ENCODE measurements around the gene CNFN.
A peak's percentile ranks its signal among the peaks of the same experiment; 100 is the strongest.

CNFN gene, protein sequence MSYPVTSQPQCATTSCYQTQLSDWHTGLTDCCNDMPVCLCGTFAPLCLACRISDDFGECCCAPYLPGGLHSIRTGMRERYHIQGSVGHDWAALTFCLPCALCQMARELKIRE

DNA sequence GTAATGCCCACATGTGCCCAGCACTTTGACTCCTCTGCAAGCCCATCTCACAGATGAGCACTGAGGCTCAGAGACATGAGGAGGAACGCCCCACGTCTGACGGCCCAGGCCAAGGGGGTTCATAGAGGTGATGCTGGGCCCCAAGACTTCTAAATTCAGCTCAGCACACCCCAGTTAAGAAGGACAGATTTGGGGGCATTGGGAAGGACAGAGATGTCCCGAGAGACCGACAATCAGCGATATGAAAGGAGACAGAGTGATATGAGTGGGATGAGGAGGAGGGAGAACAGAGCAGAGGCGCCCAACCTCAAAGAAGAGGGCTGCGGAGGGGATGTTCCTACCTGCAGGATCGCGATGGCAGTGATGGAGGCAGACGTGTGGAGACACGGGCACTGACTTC lies at the start of gene CNFN:
TSS of gene CNFN (minus strand) at position 399 of the 400 bp plus-strand sequence. CDS start 1,260 bp downstream, outside the sequence.
- no peak for DNase-seq

DNA sequence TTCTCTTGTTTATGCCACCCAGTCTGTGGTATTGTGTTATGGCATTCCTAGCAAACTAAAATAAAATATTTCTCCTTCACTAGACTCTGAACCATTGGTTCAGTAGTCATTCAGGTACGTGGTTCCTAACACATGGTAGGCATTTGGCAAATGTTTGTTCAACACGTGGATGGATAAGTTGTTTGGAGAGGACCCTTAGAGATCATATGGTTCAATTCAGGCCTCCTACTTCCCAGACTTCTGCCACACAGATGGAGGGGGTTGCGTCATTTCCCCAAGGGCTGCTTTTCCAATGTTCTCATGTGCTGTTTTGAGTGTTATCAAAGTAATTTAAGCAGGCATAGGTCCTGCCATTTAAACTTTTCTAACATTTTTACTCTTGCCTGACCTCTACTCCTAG lies 45.9 kb upstream of the CNFN start:
- no peak for DNase-seq

DNA sequence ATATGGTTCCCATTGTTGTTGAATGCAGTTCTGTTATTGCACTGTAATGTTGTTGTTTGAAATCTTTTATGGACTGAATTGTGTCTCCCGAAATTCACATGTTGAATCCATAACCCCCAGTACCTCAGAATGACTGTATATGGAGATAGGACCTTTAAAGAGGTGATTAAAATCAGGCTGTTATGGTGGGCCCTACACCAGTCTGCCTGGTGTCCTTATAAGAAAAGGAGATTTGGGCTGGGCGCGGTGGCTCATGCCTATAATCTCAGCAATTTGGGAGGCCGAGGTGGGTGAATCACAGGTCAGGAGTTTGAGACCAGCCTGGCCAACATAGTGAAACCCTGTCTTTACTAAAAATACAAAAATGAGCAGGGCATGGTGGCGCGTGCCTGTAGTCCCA lies 45.2 kb upstream of the CNFN start:
- no peak for DNase-seq

DNA sequence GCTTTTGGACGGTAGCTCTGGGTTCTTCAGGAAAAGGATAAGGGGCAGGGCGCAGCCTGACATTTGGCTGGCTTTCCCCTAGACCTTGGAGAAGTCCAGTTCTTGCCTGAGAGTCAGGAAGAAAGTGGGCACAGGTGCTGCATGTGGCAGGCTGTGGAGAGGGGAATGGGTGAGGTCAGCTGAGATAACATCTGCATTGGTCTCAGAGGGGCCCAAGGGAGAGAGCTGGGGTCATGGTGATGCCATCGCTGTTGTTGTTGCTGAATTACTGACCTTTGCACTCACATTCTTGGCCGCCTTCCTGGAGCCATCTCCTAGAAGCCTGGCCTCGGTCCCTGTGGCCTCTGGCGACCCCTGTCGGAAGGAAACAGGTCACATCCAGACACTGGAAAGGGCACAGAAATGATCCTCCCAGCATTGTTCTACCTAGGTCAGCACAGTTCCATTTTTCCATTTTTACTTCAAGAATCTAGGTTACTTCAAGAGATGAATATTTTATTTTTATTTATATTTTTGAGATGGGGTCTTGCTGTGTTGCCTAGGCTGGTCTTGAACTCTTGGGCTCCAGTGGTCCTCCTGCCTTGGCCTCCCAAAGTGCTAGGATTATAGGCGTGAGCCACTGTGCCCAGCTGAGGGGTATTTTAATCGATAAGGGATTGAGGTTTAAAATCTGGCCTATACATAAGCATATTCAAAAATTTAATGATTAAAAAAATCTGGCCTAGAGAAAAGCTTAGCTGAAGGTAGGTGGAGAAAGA lies 43.6 kb upstream of the CNFN start:
- peak; percentile 64 for DNase-seq

DNA sequence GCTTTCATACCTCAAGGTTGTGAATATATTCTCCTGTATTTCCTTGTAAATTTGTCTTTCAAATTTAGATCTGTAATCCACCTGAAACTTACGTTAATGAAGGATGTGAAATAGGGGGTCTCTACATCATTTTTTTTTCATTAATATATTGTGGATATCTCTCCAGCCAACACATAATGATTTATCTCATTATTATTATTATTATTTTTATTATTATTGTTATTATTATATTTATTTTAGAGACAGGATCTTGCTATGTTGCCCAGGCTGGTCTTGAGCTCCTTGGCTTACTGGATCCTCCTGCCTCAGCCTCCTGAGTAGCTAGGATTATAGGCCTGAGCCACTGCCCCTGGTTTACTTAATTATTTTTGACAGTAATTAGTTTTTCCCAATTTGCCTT lies 41.4 kb upstream of the CNFN start:
- DNase-seq, result no peak

DNA sequence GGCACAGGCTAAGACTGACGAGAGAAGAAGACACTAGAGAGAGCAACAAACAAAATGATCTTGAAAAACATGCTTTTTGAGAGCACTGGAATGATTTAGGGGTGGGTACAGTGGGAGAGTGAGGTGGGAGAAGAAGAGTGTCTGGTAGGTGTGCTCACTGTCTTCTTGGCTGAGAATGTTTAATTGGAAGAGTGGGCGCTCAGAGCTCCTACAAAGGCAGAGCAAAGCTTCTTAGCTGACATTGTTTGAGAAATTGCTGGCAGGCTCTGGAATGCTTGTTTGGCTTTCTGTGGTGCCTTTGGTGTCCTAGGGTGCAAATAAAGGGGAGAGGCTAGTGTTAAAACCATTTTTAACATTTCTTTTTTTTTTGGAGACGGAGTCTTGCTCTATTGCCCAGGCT lies 38.6 kb upstream of the CNFN start:
- no peak for DNase-seq

DNA sequence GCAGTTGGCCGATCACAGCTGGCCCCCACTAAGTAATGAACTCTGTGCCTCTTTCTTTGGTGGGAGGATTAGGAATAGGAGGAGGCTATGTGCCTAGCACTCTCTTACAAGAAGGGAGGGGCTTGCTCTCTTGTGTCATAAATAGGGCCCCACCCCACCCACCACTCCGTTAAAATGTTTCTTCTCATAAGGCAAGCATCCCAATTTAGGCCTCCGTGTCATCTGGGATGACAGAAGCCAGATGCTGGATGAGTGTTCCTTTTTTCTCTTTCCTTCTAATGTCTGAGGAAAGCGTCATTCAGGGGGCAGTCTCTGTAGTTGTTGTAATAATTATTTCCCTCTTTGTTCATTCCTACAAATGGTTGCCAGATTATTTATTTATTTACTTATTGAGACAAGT lies 37.2 kb upstream of the CNFN start, which contains the start of gene LIPE:
TSS of gene LIPE (minus strand) at position 76 of the 400 bp plus-strand sequence. CDS start 239 bp downstream, outside the sequence.
- DNase-seq, result no peak

DNA sequence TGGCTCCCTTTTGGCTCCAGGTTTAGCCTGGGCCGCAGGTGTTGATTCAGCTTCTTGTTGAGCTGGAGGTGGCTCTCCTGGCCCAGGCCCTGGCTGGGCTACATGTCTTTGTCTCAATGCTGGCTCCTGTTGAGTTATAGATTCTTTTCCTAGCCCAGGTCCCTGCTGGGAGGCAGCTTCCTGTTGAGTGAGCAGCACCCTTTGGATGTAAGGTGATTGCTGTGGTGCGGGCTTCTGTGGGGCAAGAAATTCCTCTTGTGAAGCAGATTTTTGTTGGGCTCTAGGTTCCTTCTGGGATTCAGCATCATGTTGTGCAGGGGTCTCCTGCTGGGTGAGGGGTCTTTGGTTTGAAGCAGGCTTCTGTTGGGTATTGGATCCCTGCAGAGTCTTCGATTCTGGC lies 36.5 kb upstream of the CNFN start:
- no peak for DNase-seq

DNA sequence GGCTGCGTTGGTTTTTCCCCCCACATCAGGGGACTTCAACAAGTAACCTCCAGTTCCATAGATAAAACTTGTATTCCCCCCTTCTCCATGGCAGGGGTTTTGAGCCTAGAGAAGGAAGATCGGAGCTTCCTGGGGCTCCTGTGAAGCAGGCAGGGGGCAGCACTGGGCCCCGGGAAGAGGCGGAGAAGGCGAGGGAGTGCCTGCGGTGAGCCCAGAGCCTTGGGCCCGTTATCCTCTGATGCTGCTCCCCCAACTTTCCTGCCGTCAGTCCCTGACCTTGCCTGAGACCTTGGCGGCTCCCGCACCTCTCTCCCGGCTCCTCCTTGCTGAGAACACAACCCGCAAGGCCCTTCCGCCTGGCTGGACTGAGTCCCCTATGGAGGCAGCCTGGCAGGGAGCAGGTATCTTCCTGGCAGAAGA lies 34.6 kb upstream of the CNFN start:
- no peak for DNase-seq

DNA sequence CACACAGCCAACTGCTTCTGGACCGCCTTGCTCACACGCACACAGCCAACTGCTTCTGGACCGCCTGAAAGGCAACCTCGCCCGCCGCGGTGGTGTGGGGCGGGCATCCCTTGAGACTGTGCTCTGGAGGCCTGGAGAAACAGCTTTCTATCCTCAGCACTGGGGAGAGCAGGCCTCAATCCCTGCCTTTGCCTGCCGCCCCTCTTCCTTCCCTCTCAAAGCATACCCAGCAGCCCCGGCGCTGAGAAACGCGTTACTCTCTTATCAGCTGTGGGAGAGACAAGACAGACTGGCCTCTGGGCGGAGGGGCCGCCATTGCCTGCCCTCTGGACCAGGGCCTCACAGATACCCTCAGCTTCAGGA lies 34.2 kb upstream of the CNFN start:
- no peak for DNase-seq

DNA sequence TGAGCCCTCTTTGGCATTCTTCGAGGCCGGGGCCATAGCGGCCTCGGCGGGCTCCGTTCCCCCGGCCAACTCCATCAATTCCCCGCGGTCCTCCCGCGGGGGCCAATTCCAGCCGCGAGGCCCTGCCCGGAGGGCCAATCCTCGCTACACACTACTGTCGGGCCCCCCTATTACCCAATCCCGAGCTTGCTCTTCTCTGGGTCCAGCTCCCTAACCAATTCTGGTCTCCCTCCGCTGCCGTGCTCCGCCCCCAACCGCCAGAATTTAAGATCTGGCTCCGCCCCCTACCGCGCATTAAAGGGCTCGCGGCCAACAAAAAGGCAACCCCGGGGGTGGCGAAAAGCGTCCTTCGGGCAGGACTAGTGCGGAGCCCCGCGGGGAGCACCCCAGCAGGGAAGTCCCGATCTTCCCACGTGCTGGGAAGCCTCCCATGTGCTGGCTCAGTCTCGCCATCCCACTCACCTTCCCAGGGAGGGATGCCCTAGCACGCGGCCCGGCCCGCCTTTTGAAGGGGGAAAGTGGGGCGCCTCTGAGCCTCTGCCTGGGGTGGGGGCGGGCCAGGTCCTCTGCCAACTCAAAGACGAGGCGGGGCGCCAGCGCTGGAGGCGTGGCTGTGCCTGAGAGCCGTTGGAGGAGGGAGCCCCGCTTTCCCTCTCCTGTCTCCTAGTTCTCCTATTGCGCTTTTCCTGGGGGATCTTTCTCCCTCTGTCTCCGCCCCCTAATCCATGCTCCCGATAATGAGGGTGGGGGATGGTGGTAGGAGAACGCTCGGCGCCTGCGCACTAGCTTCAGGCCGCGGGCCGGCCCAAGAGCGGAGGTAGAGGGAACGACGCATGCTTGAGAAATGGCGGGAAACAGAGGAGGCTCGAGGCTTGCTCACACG lies 33.6 kb upstream of the CNFN start:
- DNase-seq, result peak; percentile 93

DNA sequence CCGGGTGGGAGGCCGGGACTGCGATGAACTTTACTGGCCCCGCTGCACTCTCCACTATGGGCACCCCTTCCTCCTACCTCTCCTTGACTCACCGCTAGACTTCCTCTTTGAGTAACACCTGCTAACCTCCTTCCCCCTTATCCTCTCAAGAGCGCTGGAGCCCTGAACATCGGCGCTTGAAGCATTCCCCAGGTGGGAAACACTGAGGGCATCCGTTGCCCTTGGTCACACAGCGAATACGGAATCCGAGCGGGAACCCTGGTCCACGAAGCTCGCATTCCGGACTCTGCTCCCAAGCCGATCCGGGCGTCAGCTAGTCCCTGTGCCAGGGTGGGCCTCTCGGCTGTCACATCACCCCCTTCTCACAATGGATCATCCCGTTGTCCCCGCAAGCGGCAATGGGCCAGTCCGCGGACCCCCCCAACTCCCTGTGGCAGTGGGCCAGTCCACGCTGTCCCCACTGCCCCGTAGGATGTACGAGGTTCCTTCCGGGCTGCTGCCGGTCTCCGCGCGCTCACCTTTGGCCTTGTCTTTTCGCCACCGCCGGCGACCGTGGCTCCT lies 32.9 kb upstream of the CNFN start:
- DNase-seq, result peak; percentile 49

DNA sequence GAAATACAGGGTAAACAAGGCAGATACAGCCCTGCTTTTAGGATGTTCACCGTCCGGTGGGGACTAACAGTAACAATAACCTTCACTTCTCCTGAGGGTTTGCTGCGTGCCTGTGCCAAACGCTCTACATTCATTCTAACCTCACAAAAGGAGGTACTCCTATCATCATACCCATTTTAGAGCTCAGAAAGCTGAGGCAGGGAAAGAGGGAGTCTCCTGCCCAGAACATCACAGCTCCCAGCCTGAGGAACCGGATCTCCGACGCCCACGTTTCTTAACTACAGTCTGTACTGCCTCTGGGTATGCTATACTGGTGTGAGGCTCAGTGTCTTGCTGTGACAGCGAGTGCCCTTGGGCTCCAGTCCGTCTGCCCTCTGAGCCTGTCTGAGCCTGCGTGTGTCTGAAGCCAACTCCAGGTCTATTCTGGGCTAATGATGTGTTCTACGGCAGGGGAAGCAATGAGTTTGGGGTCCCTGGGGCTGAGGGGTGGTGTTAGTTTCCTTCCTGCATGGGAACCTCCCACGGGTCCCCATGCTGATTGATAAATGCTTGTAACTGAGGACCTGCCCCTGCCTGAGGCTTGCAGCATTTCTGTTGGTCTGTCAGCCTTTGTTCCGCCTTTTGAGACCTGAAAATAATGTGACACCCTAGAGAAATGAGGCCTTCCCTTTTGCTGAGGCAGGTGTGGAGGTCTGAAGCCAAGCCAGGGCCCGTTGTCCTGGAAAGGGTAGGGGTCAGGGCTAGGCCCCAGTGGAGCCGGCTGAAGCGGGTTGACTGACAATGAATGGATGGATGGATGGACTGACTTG lies 32.2 kb upstream of the CNFN start:
- no peak for DNase-seq

DNA sequence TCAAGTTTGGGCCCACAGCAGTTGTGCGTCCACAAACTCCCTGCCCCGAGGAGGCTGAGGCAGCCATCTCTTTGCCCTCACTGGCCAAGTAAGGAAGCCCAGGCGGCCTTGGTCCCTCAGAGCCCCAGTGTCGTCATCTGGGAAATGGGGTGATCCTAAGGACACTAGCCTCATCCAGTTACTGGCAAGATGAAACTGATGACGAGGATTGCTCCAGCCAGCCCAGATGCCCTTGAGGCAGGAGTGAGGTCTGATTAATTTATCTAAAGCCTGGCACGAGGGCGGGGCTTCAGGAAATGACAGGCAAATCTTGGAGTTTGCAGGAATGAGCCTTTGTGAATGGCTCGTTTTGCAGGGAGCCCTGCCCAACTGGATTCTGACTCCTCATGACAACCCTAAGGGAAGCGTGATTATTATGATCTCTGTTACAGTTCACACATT lies 31.5 kb upstream of the CNFN start:
- no peak for DNase-seq

DNA sequence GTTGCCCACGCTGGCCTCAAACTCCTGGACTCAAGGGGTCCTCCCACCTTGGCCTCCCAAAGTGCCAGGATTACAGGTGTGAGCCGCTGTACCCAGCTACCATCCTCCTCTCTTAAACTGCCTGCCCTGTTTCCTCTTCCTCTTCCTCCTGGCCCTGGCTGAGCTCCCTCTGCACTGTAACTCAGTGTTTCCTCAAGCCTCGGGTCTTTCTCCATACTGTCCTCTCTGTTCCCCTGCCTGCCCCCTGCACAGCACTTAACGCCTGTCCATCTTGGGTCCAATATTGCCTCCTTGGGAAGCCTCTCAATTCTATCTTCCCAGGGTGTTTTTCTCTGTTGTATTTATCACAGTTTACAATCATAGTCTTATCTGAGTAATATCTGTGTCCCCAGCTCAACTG lies 31.0 kb upstream of the CNFN start:
- no peak for DNase-seq

DNA sequence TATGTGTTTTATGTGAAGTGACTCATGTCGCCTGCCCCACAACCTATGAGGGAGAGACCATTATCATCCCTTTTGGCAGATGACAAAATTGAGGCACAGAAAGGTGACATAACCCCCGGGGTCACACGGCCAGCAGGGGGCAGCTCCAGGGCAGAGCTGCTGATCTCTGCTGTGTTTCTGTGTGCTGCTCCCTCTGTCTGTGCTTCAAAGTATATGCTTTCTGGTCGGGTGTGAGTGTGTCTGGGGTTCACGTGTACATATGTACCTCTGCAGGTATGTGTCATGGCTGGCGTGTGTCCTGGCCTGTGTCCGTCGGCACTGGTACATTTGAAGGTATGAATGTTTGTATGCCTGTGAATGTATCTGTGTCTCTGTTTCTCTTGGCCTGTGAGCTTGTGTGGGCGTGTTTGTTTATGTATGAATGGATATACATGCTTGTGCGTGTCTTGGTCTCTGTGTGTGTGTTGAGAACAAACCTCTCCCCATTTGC lies 30.0 kb upstream of the CNFN start:
- DNase-seq, result peak; percentile 80

DNA sequence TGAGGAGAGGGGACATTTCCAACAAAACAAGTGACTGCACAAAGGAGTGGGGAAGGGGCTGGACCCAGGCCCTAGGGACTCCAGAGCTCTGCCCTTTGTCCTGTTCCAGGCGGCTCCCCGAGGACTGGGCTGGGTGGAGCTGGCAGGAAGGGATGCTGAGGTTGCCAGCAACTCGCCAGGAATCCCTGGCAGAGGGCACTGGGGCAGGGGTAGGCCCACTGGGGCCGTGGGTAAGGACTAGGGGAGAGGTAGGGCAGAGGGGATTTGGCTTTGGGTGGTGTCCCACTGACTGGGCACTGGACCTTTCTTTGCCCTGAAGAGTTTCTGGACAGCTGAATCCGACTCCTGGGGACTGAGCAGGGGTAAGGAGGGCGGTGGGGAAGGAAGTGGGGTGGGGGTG lies 29.2 kb upstream of the CNFN start:
- DNase-seq, result no peak

DNA sequence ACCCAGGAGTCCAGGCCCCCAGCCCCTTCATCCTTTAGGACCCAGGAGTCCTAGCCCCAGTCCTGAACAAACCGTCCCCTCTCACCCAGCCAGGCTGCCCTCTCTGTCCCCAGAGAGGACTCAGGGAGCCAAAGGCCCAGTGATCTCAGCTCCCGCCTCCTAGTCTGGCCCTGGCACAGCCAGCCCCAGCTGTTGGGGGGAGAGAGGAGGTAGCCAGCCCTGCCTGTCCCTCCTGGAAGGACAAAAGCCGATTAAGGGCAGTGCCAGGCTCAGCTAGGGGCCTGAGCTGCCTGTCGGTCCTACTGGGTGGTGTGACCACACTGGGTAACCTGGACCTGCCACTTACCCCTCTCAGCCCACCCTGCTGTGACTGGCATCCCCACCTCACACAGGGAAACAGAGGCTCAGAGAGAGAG lies 22.6 kb upstream of the CNFN start:
- DNase-seq, result no peak

DNA sequence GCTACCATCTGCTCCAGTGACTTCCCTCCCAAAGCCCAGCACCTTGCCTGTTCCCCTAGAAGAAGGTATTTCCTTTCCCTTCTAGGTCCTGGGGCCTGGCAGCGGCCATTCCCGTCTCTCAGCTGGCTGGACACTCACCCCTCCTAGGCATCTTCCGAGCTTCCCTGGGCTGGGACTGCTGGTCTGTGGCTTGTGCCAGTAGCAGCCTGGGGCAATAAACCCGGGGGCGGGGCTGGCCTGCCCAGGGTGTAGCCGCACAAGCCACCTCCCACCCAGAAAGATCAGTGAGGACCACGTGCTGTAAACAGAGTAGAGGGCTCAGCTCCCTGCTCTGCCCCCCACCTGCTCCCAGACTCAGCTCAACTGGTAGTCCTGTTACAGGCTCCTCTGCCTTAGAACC lies 22.1 kb upstream of the CNFN start:
- no peak for DNase-seq

DNA sequence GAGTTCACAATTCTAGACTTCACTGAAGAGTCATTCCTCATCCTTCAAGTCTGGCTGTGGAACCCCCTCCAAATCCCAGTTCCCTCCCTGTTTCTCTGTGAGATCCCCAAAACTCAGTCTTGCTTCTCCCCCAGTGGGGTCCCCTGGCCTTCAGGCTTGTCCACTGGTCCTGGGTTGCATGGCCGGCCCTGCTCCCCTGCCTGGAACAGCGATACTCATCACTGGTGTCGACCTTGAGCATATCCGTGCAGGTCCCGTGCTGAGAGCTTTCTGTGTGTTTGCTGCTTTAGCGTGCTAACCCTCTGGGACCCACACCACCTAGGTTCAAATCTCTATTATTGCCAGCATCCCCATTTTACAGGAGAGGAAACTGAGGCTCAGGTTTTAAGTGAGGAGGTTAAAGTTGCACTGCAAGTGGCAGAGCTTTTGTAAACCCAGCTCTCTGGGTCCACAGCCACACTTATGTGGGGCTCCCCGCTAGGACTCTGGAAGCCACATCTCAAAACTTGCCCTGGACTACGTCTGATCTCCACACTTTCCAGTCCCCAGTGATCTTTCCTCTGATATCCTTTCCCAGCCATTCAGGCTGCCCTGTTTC lies 21.6 kb upstream of the CNFN start:
- no peak for DNase-seq

DNA sequence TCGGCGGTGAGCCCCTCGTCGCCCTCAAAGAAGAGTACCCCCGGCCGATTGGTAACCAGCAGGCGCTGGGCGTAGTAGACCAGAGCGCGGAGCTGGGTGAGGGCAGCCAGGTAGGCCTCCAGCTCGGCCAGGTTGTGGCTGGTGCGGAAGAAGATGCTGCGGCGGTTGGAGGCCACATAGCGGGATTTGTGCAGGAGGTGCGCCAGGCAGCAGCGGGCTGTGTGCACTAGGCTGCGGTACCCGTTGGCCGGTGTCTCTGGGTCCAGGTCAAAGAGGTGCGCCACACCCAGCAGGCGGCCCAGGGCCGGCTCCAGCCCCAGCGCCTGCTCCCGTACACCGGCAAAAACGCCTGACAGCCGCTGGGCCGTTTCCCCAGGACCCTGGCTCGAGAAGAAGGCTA lies 20.3 kb upstream of the CNFN start:
- no peak for DNase-seq

DNA sequence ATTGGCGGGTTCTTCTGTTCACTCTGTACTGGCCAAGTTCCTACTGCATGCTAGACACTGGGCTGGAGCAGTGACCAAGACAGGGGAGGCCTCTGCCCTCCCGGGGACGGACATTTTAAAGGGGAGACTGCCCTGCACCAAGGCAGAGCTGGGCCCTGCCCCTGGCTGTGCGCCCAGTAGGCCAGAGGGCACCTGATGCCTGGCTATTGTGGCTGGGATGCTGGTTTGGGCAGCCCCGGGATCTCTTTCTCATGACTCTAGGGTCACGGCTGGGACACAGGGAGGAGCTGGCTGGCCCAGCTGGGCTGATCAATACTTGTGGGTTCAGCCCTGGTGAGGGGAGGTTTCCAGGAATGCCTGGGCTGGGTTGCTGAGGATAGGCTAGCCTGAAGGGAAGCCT lies 19.4 kb upstream of the CNFN start:
- no peak for DNase-seq
